AG09319 (cell line): ENCODE data around the gene NPAS3.

ENCODE experiments used
- DNase-seq: peaks from one replicate; pipeline ENCODE4 v3.0.0-alpha.2; 2010; ENCODE audit warnings: low read depth; ENCODE audit errors: extremely low read depth
- TF ChIP-seq, protein P1 (sequence below): IDR thresholded peaks from 2 replicates; pipeline ENCODE4 v1.5.1; 2011; ENCODE audit warnings: low read depth, mild to moderate bottlenecking, inconsistent platforms, low read length, moderate library complexity

Gene NPAS3

DNA sequence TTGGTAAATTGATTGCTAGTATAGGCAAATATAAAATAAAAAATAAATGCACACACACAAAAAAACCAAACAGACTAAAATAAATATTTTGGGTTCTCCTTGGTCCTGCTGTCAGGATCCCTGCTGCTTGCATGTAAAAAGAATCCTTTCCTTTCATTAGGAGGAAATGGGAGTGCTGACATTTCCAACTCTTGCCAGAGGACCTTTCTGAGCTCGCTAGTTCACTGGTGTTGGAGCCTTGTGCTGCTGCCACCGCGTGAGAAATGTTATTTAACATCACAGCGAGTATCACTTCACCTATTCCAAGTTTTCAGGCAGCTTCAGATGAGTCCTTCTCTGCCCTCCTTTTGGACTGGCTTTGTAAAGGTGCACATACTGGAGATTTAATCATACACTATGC lies 358.9 kb downstream of the NPAS3 start:
- TF ChIP-seq, protein P1, sequence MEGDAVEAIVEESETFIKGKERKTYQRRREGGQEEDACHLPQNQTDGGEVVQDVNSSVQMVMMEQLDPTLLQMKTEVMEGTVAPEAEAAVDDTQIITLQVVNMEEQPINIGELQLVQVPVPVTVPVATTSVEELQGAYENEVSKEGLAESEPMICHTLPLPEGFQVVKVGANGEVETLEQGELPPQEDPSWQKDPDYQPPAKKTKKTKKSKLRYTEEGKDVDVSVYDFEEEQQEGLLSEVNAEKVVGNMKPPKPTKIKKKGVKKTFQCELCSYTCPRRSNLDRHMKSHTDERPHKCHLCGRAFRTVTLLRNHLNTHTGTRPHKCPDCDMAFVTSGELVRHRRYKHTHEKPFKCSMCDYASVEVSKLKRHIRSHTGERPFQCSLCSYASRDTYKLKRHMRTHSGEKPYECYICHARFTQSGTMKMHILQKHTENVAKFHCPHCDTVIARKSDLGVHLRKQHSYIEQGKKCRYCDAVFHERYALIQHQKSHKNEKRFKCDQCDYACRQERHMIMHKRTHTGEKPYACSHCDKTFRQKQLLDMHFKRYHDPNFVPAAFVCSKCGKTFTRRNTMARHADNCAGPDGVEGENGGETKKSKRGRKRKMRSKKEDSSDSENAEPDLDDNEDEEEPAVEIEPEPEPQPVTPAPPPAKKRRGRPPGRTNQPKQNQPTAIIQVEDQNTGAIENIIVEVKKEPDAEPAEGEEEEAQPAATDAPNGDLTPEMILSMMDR: no peak
- no peak for DNase-seq

DNA sequence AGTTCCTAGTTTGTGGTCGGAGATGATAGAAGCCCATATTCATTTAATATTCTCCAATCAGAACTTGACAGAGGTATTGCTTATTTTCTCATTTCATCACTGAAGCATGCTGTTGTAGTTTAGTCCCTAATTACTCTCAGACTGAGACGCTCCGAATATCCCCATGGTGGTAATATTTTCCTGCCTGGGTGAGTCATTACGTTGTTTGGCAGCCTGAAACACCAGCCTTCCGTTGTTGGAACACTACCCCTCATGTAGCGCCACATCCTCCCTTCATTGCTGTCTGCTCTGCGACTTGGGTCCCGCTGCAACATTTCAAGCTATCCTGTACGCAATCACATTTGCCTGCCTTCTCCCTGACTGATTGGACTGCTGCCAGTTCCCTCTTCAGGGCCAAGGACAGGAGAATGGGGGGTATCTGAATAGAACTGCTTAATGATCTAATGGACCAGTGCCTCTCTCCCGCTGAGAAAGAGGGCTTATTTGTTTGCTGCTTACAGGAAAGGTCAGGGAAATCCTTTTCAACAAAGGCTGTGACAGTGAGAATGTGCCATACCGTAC lies 369.1 kb downstream of the NPAS3 start:
- TF ChIP-seq, protein P1: no peak
- peak; percentile 67 for DNase-seq

- TF ChIP-seq, protein P1: no peak
- DNase-seq: no peak
These were observed 370.4 kb downstream of the NPAS3 start for GRCh38 chr14:33309106-33309505.

- TF ChIP-seq, protein P1: no peak
- DNase-seq: no peak
These were observed 376.5 kb downstream of the NPAS3 start for GRCh38 chr14:33315217-33315616.

GRCh38 chr14:33315721-33316120 lies 377.0 kb downstream of the NPAS3 start:
- DNase-seq: no peak
- TF ChIP-seq, protein P1: no peak

DNA sequence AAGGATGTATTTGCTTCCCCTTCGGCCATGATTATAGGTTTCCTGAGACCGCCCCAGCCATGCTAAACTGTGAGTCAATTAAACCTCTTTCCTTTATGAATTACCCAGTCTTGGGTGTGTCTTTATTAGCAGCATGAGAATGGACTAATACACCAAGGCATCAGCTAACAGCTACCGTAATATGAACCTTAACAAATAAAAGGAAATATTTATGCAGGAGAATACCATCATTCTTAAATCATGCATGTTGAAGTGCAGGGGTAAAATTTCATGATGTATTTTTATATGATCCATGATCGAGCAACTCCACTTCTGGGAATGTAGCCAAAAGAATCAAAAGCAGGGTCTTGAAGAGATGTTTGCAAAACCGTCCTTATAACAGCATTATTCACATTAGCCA lies 379.0 kb downstream of the NPAS3 start:
- DNase-seq: no peak
- TF ChIP-seq, protein P1: no peak

DNA sequence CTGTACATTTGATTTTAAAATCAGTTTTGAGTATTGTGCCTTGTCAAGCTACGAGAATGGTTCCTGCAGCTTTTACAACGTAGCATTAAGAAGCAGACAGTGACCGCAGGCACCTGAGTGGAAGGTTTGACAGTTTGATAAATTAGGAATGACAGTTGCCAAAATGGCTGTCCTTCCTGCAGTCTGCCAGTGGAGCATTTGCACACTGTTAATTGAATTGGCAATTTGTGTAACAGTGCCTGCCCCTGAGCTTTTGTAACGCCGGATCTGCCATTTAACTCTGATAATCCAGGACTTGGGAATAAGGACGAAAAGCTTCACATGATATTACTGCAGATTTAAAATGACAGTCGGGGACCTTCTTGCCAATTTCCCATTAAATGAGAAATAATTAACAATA lies 385.3 kb downstream of the NPAS3 start:
- no peak for DNase-seq
- TF ChIP-seq, protein P1: no peak
